ENCODE data around the gene DLGAP1.

DLGAP1 gene

DNA sequence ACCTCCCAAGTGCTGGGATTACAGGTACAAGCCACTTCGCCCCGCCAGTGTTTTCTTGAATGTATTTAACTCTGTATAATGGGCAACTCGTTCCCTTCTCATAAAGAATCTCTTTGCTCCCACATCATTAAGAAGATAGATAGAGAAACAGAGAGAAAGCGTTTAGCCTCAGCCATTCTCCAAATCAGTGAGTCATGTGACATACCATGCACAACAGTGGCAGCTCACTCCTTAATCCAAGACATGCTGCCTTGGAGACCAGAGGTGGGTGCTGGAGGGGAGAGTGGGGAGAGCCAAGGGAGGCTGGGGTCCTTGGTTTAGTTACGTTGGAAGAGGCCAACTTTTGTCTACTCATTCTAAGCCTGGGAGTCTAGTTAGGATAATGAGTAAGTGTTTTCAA, 950.5 kb downstream of the DLGAP1 start:
- Histone ChIP-seq H3K9me3 (ENCODE audit: insufficient read depth, low read length) (no peaks in the 10 kb centered on the region), H3K4me2 (ENCODE audit: low read depth, low read length, poor library complexity, severe bottlenecking) (no peak overlapping the region), H3F3A (ENCODE audit: insufficient read depth) (no peaks in the 10 kb centered on the region), H3K4me3 (ENCODE audit: insufficient read depth, low read length, poor library complexity, severe bottlenecking) (no peak overlapping the region), H2AFZ (ENCODE audit: low read depth, low read length, severe bottlenecking) (no peak overlapping the region), H4K20me1 (ENCODE audit: low read depth, low read length) (no peaks in the 10 kb centered on the region), H3K9ac (ENCODE audit: low read length) (no peak overlapping the region), H3K9me2 (replicated peaks; ENCODE audit: insufficient read depth, low read length) (no peaks in the 10 kb centered on the region), H3K79me2 (ENCODE audit: insufficient read depth, low read length) (no peaks in the 10 kb centered on the region), H3K36me3 (ENCODE audit: low read length) (no peaks in the 10 kb centered on the region), H3K27ac (ENCODE audit: low read depth, low read length) (no peak overlapping the region), H3K27me3 (ENCODE audit: low read length) (no peaks in the 10 kb centered on the region)
- TF ChIP-seq, protein P1, sequence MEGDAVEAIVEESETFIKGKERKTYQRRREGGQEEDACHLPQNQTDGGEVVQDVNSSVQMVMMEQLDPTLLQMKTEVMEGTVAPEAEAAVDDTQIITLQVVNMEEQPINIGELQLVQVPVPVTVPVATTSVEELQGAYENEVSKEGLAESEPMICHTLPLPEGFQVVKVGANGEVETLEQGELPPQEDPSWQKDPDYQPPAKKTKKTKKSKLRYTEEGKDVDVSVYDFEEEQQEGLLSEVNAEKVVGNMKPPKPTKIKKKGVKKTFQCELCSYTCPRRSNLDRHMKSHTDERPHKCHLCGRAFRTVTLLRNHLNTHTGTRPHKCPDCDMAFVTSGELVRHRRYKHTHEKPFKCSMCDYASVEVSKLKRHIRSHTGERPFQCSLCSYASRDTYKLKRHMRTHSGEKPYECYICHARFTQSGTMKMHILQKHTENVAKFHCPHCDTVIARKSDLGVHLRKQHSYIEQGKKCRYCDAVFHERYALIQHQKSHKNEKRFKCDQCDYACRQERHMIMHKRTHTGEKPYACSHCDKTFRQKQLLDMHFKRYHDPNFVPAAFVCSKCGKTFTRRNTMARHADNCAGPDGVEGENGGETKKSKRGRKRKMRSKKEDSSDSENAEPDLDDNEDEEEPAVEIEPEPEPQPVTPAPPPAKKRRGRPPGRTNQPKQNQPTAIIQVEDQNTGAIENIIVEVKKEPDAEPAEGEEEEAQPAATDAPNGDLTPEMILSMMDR (IDR thresholded peaks at IDR 0.05; ENCODE audit: insufficient read depth, low read length, poor library complexity, severe bottlenecking), result no peak
- TF ChIP-seq EZH2phosphoT487 (conservative IDR thresholded peaks at IDR 0.05; ENCODE audit: low read length), result no peak

GRCh38 chr18:3502650-3503049, 952.5 kb downstream of the DLGAP1 start:
- Histone ChIP-seq H3K27ac (ENCODE audit: low read depth, low read length) (no peak overlapping the region), H3K36me3 (ENCODE audit: low read length) (no peaks in the 10 kb centered on the region), H3K79me2 (ENCODE audit: insufficient read depth, low read length) (no peaks in the 10 kb centered on the region)

GRCh38 chr18:3500016-3500415, 955.1 kb downstream of the DLGAP1 start:
- H3K9me2 ChIP-seq (replicated peaks; ENCODE audit: insufficient read depth, low read length), result no peaks in the 10 kb centered on the region
- no peak overlapping the region for H3K27ac ChIP-seq (ENCODE audit: low read depth, low read length)
- TF ChIP-seq, protein P1 (IDR thresholded peaks at IDR 0.05; ENCODE audit: insufficient read depth, low read length, poor library complexity, severe bottlenecking), result no peak
- TF ChIP-seq EZH2phosphoT487 (conservative IDR thresholded peaks at IDR 0.05; ENCODE audit: low read length), result no peak
- no peaks in the 10 kb centered on the region for H3K79me2 ChIP-seq (ENCODE audit: insufficient read depth, low read length)
- H2AFZ ChIP-seq (ENCODE audit: low read depth, low read length, severe bottlenecking), result no peak overlapping the region
- no peaks in the 10 kb centered on the region for H3K27me3 ChIP-seq (ENCODE audit: low read length)
- no peaks in the 10 kb centered on the region for H3K36me3 ChIP-seq (ENCODE audit: low read length)
- no peak overlapping the region for H3K4me2 ChIP-seq (ENCODE audit: low read depth, low read length, poor library complexity, severe bottlenecking)
- H3K9me3 ChIP-seq (ENCODE audit: insufficient read depth, low read length), result no peaks in the 10 kb centered on the region
- no peaks in the 10 kb centered on the region for H4K20me1 ChIP-seq (ENCODE audit: low read depth, low read length)
- no peaks in the 10 kb centered on the region for H3F3A ChIP-seq (ENCODE audit: insufficient read depth)
- no peak overlapping the region for H3K9ac ChIP-seq (ENCODE audit: low read length)
- H3K4me3 ChIP-seq (ENCODE audit: insufficient read depth, low read length, poor library complexity, severe bottlenecking), result no peak overlapping the region

More at GRCh38 chr18:3502650-3503049, 952.5 kb downstream of the DLGAP1 start:
- H3K4me3 ChIP-seq (ENCODE audit: insufficient read depth, low read length, poor library complexity, severe bottlenecking), result no peak overlapping the region
- TF ChIP-seq EZH2phosphoT487 (conservative IDR thresholded peaks at IDR 0.05; ENCODE audit: low read length), result no peak
- TF ChIP-seq, protein P1 (IDR thresholded peaks at IDR 0.05; ENCODE audit: insufficient read depth, low read length, poor library complexity, severe bottlenecking), result no peak
- no peaks in the 10 kb centered on the region for H3K27me3 ChIP-seq (ENCODE audit: low read length)
- no peaks in the 10 kb centered on the region for H3K9me3 ChIP-seq (ENCODE audit: insufficient read depth, low read length)
- no peaks in the 10 kb centered on the region for H3F3A ChIP-seq (ENCODE audit: insufficient read depth)
- no peak overlapping the region for H3K4me2 ChIP-seq (ENCODE audit: low read depth, low read length, poor library complexity, severe bottlenecking)
- H3K9me2 ChIP-seq (replicated peaks; ENCODE audit: insufficient read depth, low read length), result no peaks in the 10 kb centered on the region
- H2AFZ ChIP-seq (ENCODE audit: low read depth, low read length, severe bottlenecking), result no peak overlapping the region
- no peaks in the 10 kb centered on the region for H4K20me1 ChIP-seq (ENCODE audit: low read depth, low read length)
- no peak overlapping the region for H3K9ac ChIP-seq (ENCODE audit: low read length)
